ENCODE data around the gene HBG2. TPM values are rescaled to one million over a fixed set of nuclear protein-coding genes. Genes with fewer than 3 reads are reported as not detected.
A peak's percentile ranks its signal among the peaks of the same experiment; 100 is the strongest.
"Not testable (repeated sequence)": the region's sequence is repeated elsewhere in the genome, so short reads cannot be mapped to it uniquely, and the experiment has no call there.

The HBG2 gene
- total and polyA plus RNA-seq, 2 of the 4 experiments (the other 2 are of a cell fraction), result 0.54 TPM; not detected in 1

GRCh38 chr11:5294342-5294995 lies 39.9 kb upstream of the HBG2 start:
- H4K91ac ChIP-seq (ENCODE audit: insufficient read depth, low read depth, low read length), result peak overlapping the region; percentile 49
- H3K4me1 ChIP-seq (ENCODE audit: control insufficient read depth, insufficient read depth, low read length); H3K14ac ChIP-seq (replicated peaks; ENCODE audit: low read depth, low read length); in situ Hi-C loops (cut with MboI; ENCODE audit: low sequenced_read_pairs); H3K36me3 ChIP-seq (ENCODE audit: control insufficient read depth, insufficient read depth, low read length); H3K18ac ChIP-seq (ENCODE audit: low read depth, low read length); H3K4ac ChIP-seq (ENCODE audit: low read depth, low read length); H2AFZ ChIP-seq (replicated peaks; ENCODE audit: low read length, poor library complexity); H2BK20ac ChIP-seq (ENCODE audit: low read depth, low read length); H3K9ac ChIP-seq (ENCODE audit: low read depth, low read length); H3K9me3 ChIP-seq (ENCODE audit: control insufficient read depth, insufficient read depth, low read length); intact Hi-C loops (cut with micrococcal nuclease); H3K56ac ChIP-seq (ENCODE audit: extremely low read depth, insufficient read depth, low read length); H4K20me1 ChIP-seq (ENCODE audit: insufficient read depth, low read length); POLR2A ChIA-PET (ENCODE audit: unreplicated experiment); H2AK9ac ChIP-seq (replicated peaks; ENCODE audit: low read depth, low read length, poor library complexity); dilution Hi-C loops (cut with HindIII; ENCODE audit: low sequenced_read_pairs, unreplicated experiment); BruUV-seq (replicated peaks); H3K27me3 ChIP-seq (ENCODE audit: control insufficient read depth, insufficient read depth, low read length); H3K4me2 ChIP-seq (ENCODE audit: low read depth, low read length); ATAC-seq (ENCODE audit: low read depth); DNase-seq; H3K79me1 ChIP-seq (ENCODE audit: low read depth in 1 of 2, low read length in 2 of 2); H2BK15ac ChIP-seq (ENCODE audit: low read depth, low read length); CTCF ChIA-PET; H3K27ac ChIP-seq (ENCODE audit: insufficient read depth, low read length); H3K23ac ChIP-seq (ENCODE audit: low read depth, low read length); H2AK5ac ChIP-seq (ENCODE audit: low read depth, low read length); H3K4me3 ChIP-seq (ENCODE audit: insufficient read depth, low read depth, low read length); H4K5ac ChIP-seq (ENCODE audit: low read depth, low read length); H3K9me1 ChIP-seq (ENCODE audit: insufficient read depth, low read length): not testable (repeated sequence)
- 95% methylated on average over 12 of the region's 41 CpGs; no CpG with 5 or more reads in 1 of the 2 experiments for WGBS, 2 experiments (ENCODE audit: extremely low coverage in 2 of 2, insufficient read length in 1 of 2)
- peak overlapping the region; percentile 57; the same call in 1 of the 2 replicates for H2BK120ac ChIP-seq (ENCODE audit: low read depth, low read length)
- H2BK5ac ChIP-seq (ENCODE audit: low read depth, low read length, poor library complexity, severe bottlenecking), result peak overlapping the region; percentile 45
- peak overlapping the region in 1 of 2 experiments; percentile 92; a peak in 2 of 4 replicates for H4K8ac ChIP-seq (ENCODE audit: low read depth in 2 of 2, low read length in 2 of 2)

Data from IMR-90 (cell line).